ENCODE results near the gene TSPAN12.
"Not testable (repeated sequence)": the region's sequence is repeated elsewhere in the genome, so short reads cannot be mapped to it uniquely, and the experiment has no call there.

TSPAN12 gene, protein sequence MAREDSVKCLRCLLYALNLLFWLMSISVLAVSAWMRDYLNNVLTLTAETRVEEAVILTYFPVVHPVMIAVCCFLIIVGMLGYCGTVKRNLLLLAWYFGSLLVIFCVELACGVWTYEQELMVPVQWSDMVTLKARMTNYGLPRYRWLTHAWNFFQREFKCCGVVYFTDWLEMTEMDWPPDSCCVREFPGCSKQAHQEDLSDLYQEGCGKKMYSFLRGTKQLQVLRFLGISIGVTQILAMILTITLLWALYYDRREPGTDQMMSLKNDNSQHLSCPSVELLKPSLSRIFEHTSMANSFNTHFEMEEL

DNA sequence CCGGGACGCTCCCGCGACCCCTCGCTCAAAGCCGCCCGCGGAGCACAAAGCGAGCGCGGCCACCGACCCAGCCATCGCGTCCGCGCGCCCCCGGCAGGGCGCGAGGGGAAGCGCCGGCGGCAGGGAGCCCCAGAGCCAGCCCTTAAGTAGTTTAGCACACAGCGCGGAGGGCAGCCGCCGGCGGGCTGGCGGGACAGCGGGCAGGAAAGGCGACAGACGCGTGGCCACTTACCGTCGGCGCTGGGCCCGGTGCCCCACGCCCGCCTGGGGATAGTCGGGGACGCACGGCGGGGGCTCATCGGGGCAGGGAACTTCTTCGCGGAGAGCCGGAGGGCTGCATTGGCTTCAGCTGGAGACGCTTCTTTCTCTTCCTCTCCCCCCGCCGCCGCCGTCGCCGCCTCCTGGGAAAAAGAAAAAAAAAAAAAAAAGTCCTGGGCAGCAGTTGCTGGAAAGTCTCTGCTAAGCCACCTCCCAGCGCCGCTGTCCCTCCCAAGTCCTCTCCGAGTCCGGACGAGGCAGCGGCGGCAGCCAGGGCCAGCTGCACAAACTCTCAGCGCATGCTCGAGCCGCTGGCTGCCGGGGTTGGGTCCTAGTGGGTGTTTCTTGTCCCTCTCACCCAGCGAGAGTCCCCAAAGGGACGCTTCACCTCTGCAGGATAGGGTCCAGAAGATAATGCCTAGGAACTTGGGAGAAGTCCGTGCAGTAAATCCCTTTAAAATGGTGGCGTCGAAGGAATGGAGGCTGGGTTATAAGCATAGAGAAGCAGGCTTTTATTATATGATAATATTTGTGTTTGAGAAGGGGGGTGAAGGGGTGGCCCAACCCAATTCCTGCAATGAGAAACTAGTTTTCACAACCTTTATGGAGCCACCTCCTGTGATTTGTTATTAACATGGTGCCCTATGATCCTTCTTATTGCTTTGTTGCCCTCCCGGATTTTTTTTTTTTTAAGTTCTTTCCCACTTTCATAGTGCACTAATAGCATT lies at the start of gene TSPAN12:
Gene TSPAN12, minus strand, starts transcription at position 557 of the 986 bp plus-strand sequence. CDS start 1,381 bp downstream, outside the sequence.
- DNase-seq: peak in 2 of 4 experiments; percentile 1 to 7

DNA sequence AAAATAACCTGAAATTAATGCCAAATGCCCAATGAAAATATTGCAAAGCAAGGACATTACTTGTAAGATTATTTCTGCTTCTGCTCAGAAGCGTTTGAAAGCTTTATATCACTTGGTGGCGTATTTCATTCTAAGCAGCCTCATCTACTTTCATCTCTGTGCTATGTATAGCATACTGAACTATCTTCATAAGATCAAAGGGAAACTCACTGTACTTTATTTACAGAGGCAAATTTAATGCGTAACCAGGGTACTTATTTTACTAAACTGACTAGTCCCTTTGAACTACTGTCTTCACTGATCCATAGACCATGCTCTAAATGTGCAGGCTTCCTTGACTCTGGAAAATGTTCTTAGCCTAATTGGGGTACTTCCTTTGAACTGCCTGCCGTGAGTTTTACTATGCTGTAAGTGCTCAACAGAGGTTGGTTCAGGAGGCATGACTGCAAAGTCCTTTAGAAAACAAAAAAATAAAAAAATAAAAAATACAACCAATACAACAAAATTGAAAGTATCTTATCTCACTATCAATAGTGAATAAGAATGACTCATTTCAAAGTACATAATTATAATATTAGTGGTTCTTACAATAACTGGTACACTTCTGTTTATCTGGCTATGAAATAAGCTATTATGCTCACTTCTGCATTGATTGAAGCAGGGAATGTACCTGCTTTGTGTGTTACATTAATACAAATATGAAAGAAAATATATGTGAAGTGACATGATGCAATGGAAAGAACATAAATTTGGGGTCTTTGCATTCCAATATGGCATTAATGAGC lies 41.0 kb upstream of the TSPAN12 start:
- DNase-seq: no peak

GRCh38 chr7:120895253-120895652 lies 37.3 kb upstream of the TSPAN12 start:
- not testable (repeated sequence) for DNase-seq

GRCh38 chr7:120885602-120886001 lies 27.7 kb upstream of the TSPAN12 start:
- not testable (repeated sequence) for DNase-seq

- no peak for DNase-seq
Measured at GRCh38 chr7:120877701-120878100, 19.8 kb upstream of the TSPAN12 start.

- no peak for DNase-seq
Measured at GRCh38 chr7:120876922-120877321, 19.0 kb upstream of the TSPAN12 start.

GRCh38 chr7:120874722-120875121 lies 16.8 kb upstream of the TSPAN12 start:
- DNase-seq: no peak

DNA sequence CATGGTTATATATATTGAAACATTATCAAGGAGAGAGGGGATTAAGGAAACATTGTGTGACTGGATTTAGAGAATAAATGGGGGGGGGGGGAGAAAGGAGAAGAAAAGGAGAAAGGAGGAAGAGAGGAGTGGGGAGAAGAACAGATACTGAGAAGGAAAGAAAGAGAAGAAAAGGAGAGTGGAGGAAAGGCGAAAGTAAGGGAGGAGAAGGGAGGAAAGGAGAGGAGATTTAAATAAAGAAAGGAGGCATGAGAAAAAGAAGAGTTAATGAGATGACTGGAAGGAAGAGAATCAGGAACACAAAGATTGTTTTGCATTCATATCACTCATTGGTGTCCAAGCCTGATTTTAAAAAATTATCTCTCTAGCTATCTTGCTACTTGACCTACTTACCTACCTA lies 16.1 kb upstream of the TSPAN12 start:
- no peak for DNase-seq

GRCh38 chr7:120873401-120873800 lies 15.5 kb upstream of the TSPAN12 start:
- DNase-seq: no peak

GRCh38 chr7:120869700-120870099 lies 11.8 kb upstream of the TSPAN12 start:
- DNase-seq: no peak

DNA sequence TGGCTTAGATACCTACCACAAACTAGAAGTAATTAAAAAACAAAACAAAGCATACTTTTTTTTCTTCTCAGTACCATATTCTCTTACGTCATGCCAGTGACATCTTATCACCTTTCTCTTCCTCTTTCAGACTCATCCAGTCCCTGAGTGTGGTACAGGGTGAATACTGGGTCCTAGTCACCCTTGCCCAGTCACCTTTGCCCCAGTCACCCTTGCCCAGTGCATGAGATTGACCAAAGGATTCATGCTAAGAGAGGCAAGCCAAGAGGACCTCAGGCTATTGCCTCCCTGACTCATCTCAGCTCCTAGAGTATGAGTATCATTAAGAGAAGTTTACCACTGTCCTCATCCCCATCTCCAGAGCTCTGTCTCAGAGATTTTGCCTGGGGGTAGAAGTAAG lies 10.0 kb upstream of the TSPAN12 start:
- DNase-seq: no peak

DNA sequence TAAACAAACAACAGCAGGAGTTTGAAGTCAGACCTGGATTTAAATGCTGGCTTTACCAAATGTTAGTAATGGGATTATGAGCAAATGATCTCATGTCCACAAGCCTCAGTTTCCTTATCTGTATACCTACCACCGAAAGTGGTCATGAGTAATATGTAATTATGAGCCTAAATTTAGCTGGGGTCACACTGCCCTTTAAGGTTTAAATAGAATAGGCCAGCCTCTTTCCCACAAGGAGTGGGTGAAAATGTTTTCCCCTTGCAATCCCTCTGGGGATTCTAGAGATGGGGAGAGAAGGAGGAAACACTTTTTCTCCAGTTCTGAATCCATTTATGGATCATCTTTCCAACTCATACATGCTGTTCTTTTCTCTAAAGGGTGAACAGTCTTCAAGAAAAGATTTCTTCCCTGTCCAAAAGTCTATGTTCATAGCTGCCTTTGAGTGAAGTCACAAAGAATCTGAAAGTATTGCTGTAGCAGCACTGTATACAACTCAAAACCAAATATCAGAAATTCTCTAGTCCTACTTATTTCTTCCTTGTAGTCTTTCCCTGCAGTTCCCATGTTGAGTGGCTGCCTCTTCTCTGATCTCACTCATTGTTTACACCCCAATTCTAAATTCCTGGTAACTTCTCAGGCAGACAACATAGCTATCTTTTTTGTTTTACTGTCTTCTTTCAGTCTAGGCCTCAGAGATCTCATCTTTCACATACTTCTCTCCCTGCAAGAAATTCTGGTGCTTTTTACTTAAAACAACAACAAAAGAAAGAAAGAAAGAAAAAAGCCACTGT lies 7.4 kb upstream of the TSPAN12 start:
- DNase-seq: no peak

- DNase-seq: no peak
Measured at GRCh38 chr7:120864141-120864900, 6.4 kb upstream of the TSPAN12 start.

GRCh38 chr7:120862987-120863590 lies 5.1 kb upstream of the TSPAN12 start:
- no peak for DNase-seq

DNA sequence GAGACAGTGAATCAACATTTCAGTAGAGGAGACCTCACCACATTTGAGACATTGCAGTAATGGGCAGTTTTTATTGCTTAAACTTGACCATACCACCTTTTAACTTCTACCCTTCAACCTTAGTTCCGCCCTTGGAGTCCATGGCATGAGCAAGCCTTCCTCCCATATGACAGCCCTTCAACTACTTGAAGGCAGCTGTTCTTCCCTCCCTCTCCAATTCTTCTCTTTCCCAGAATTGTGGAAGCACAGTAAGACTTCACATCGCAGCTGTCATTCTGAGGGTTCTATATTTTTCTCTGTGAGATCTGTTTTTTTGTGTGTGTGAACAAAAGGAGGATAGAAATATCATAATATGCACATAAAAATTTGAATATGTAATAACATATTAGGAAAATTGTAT lies 2.2 kb upstream of the TSPAN12 start:
- DNase-seq: no peak

- DNase-seq: no peak
Measured at GRCh38 chr7:120859459-120859858, 1.5 kb upstream of the TSPAN12 start.

DNA sequence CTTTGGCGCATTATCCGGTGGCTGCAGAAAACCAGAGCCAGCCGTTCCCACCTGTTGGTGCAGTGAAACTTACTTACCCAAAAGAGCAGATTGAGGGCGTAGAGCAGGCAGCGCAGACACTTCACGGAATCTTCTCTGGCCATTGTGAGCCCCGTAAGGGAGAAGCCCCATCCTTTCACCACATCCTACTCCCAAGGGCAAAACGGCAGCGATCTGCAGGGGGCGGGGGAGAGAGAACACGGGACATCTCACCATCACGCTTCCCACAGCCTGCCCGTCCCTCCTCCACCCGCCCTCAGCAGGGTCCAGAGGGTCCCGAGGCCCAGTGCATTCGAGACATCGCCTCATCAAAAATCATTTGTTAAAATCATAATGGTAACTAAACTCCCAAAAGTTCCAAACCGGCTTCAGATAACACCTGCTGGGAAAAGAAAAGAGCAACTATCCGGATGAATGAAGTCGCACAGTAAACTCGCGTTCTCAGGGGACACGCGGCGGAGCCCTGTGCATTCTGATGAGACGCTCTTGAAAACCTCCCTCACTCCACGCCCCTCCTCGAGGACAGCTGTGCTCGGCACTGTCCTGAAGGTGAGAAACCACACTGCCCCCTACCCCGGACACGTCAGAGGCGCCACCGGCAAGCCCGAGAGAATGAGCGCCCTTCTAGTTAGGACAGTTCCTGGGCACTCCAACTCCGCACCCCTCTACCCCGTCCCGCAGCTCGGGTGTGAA lies 1.2 kb downstream of the TSPAN12 start:
- no peak for DNase-seq

DNA sequence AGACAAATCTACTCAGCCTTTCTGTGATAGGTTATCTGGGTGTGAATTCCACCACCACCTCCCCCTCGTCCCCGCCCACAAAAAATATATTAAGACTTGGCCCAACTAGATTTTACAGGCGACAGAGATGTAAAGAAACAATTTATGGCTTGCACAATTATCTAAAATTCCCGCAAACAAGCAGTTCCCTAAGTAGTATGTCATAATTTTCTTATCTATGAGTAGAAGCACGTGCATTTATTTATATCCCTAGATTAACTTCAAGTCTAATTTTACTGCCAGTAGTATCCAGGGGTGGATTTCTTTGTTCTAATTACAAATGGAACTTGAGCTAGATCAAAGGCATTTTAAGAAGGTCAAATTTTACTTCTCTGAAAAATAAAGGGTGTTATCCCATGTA lies 1.7 kb downstream of the TSPAN12 start:
- no peak for DNase-seq

DNA sequence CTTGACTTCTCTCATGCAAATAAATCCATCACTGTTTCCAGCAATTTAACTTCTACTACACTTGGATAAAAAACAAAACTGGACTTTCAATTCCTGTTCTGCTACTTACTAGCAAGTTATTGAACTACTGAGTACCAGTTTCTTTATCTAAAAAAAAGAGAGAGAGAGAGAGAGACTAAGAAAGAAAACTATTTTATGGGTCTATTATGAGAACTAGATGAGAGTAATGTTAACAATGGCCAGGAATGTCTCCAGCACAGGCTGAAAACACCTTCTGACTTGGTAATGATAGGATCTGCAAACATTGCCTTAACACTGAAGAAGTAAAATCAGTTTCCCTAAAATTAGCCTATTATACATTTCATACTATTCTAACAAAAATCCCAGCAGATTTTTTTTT lies 5.2 kb downstream of the TSPAN12 start:
- DNase-seq: no peak

DNA sequence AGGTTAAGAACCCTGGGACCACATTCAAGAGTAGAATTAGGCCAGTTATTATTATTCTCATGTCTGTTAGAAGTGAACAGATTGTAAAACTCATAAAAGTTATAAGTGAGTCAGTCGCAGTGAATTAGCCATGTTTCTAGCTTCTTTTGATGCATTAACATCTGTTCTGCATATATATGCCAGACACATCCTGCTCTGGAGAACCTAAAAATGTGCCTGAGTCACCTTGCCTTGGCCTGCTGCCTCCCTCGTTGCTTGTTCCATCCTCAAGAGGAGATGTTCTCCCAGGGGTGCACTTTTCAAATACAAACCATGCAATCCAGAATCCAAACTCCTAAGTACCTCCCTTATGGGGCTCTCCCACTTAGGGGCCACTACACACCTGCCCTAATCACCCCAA lies 14.8 kb downstream of the TSPAN12 start:
- no peak for DNase-seq

Measured in activated naive CD4-positive, alpha-beta T cell (primary cell).